ENCODE data around the gene ETV2.

DNA sequence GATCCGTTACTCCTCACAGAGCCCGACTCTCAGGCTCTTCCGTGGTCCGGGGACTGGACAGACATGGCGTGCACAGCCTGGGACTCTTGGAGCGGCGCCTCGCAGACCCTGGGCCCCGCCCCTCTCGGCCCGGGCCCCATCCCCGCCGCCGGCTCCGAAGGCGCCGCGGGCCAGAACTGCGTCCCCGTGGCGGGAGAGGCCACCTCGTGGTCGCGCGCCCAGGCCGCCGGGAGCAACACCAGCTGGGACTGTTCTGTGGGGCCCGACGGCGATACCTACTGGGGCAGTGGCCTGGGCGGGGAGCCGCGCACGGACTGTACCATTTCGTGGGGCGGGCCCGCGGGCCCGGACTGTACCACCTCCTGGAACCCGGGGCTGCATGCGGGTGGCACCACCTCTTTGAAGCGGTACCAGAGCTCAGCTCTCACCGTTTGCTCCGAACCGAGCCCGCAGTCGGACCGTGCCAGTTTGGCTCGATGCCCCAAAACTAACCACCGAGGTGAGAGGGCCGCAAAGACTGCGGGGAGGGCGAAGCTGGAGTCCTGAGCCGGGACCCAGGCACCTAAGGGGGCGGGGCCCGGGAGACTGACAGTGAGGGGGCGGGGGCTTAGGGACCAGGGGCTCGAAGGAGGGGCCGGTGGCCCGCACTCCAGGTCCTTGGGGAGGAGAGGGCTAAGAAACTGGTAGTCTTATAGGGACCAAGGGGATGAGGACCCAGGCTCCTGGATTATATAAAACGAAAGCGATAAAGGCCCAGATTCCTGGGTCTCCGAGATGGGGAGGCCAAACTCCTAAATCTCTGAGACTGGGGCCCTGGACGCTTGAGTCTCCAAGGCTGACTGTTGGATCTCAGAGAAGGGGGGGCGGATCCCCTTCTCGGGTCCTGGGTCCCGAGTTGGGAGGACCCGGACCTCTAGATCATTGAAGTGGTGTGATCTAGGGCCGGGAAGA is 2.0 kb downstream of the ETV2 start:
- TF ChIP-seq, protein P1, sequence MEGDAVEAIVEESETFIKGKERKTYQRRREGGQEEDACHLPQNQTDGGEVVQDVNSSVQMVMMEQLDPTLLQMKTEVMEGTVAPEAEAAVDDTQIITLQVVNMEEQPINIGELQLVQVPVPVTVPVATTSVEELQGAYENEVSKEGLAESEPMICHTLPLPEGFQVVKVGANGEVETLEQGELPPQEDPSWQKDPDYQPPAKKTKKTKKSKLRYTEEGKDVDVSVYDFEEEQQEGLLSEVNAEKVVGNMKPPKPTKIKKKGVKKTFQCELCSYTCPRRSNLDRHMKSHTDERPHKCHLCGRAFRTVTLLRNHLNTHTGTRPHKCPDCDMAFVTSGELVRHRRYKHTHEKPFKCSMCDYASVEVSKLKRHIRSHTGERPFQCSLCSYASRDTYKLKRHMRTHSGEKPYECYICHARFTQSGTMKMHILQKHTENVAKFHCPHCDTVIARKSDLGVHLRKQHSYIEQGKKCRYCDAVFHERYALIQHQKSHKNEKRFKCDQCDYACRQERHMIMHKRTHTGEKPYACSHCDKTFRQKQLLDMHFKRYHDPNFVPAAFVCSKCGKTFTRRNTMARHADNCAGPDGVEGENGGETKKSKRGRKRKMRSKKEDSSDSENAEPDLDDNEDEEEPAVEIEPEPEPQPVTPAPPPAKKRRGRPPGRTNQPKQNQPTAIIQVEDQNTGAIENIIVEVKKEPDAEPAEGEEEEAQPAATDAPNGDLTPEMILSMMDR (IDR thresholded peaks at IDR 0.05): no peak
- TF ChIP-seq RFX5 (IDR thresholded peaks at IDR 0.05) (0 out of 2 replicates have a peak, but pooled peaks have one; percentile 37), RCOR1 (IDR thresholded peaks at IDR 0.05; ENCODE audit: low read depth, low read length) (no peak), ESRRA (IDR thresholded peaks at IDR 0.05; ENCODE audit: borderline replicate concordance, low read length) (peak; percentile 26; the same call in 1 of the 2 replicates), KDM1A (IDR thresholded peaks at IDR 0.05; ENCODE audit: low read depth) (no peak), POLR2A (IDR thresholded peaks at IDR 0.05; ENCODE audit: low read length) (peak; percentile 95), GATA3 (IDR thresholded peaks at IDR 0.05; ENCODE audit: borderline replicate concordance) (peak; percentile 91), EP300 (IDR thresholded peaks at IDR 0.05) (no peak), RAD21 (conservative IDR thresholded peaks at IDR 0.05 in 1 of 2, IDR thresholded peaks at IDR 0.05 in 1 of 2) (0 out of 5 replicates have a peak, but pooled peaks of 1 of the 2 experiments have one; percentile 19)
- TF ChIP-seq, protein P2, sequence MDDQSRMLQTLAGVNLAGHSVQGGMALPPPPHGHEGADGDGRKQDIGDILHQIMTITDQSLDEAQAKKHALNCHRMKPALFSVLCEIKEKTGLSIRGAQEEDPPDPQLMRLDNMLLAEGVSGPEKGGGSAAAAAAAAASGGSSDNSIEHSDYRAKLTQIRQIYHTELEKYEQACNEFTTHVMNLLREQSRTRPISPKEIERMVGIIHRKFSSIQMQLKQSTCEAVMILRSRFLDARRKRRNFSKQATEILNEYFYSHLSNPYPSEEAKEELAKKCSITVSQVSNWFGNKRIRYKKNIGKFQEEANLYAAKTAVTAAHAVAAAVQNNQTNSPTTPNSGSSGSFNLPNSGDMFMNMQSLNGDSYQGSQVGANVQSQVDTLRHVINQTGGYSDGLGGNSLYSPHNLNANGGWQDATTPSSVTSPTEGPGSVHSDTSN (IDR thresholded peaks at IDR 0.05): no peak; the same call in none of the 2 replicates
- TF ChIP-seq, protein P3, sequence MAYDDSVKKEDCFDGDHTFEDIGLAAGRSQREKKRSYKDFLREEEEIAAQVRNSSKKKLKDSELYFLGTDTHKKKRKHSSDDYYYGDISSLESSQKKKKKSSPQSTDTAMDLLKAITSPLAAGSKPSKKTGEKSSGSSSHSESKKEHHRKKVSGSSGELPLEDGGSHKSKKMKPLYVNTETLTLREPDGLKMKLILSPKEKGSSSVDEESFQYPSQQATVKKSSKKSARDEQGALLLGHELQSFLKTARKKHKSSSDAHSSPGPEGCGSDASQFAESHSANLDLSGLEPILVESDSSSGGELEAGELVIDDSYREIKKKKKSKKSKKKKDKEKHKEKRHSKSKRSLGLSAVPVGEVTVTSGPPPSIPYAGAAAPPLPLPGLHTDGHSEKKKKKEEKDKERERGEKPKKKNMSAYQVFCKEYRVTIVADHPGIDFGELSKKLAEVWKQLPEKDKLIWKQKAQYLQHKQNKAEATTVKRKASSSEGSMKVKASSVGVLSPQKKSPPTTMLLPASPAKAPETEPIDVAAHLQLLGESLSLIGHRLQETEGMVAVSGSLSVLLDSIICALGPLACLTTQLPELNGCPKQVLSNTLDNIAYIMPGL (CRISPR knock-in tag; IDR thresholded peaks at IDR 0.05; ENCODE audit: borderline replicate concordance): no peak; the same call in 1 of the 2 replicates

Data from A549 (cell line).